CD4-positive, alpha-beta T cell treated with Interleukin-4 for 1 hour (primary cell): ENCODE measurements around the gene AMPD2.
A peak's percentile ranks its signal among the peaks of the same experiment; 100 is the strongest.

Source experiments
- DNase-seq, 2 donors: peaks; one replicate each; pipeline ENCODE4 v3.0.0-alpha.2; 2020 to 2022

AMPD2 gene

DNA sequence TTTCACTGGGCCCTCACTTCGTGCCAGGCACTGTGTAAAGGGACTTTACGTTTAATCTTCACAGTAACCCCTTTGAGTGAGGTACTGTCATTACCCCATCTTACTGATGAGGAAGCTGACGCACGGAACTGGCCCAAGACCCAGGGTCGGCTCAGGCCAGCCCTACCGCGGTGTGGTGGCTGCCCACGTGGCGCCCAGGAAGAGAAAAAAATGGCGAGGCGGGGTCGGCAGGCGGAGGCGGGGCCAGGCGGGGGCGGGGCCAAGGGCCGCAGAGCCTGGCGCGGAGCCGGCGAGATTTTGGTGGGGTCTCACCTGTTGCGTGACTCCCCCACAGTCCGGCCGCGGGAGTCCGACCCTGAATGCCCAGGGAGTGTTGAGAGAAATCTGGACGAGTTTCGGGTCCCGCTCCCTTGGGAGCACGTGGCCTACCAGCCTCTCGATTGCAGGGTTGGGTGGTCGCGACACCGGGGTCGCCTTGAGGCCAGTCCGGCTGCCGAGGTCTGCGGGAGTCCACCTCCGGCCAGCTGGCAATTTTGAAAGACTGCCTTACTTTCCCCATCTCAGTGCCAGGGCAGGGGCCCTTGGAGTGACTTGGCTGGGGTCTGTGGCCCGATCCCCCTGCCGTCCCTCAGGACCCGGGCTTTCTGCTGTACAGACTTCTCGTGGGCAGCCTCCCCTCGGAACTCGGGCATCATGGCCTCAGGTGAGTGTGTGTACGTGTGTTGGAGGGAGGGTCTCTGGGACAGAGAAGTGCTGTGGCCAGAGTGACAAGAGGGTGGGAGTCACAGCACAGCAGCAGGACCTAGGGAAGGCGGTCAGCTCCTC lies at the start of gene AMPD2, which contains the start of gene GNAT2:
AMPD2 (plus strand) TSS at position 262 of the 825 bp plus-strand sequence. CDS start 1,339 bp downstream, outside the sequence.
GNAT2 (minus strand) TSS at position 41 of the 825 bp plus-strand sequence. CDS start 6,746 bp downstream, outside the sequence.
- DNase-seq, result peak; percentile 88 to 89

GRCh38 chr1:109570414-109570813 lies 49.2 kb upstream of the AMPD2 start:
- DNase-seq, result no peak

DNA sequence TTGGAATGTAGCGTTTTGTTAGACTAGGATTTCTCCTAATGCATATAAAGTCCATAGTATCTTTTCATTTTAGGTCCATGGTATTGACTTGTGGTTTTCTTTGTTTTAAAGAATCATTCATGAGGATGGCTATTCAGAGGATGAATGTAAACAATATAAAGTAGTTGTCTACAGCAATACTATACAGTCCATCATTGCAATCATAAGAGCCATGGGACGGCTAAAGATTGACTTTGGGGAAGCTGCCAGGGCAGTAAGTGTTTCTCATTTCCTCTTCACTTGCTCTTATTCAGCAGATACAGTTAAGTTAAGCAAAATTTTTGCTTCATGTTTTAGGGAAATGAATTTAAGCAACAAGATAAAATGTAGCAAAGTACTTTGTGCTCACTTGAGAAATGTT lies 45.9 kb upstream of the AMPD2 start:
- DNase-seq, result no peak

DNA sequence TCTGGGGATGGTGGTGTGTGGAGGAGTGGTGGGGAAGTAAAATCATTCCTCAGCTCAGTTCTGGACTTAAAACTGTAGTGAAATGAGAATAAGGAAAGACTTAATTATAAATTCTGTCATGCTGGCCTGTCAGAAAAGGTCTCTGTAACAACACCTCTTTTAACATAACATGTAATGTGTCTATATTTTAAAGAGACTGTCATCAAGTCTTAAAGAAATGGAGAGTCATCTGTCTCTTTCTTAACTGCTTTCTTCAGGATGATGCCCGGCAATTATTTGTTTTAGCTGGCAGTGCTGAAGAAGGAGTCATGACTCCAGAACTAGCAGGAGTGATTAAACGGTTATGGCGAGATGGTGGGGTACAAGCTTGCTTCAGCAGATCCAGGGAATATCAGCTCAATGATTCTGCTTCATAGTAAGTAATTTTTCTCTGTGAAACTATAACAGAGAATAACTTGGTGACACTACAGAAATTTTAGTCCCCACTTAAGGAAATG lies 40.6 kb upstream of the AMPD2 start:
- no peak for DNase-seq

DNA sequence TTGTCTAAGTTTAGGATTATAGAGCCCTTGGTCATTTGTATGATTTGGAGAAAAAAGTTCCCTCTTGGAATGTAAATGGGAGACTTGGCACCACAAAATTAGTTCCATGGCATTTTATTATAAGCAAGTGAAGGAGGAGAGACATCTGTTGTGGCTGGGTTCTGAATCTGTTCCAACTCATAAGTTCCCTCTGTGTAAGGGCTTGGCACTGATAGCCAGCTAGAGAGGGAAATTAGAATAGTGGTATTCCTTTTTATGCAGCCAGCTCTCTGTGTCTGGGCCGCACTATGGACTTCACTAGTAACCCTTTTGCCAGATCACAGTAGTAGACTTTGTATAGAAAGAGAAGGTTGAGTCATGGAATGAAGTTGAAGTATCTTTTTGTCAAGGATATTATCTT lies 40.1 kb upstream of the AMPD2 start:
- DNase-seq, result no peak

GRCh38 chr1:109582021-109582420 lies 37.6 kb upstream of the AMPD2 start:
- DNase-seq, result no peak

- DNase-seq, result no peak
These were observed 34.9 kb upstream of the AMPD2 start for GRCh38 chr1:109584766-109585165.

DNA sequence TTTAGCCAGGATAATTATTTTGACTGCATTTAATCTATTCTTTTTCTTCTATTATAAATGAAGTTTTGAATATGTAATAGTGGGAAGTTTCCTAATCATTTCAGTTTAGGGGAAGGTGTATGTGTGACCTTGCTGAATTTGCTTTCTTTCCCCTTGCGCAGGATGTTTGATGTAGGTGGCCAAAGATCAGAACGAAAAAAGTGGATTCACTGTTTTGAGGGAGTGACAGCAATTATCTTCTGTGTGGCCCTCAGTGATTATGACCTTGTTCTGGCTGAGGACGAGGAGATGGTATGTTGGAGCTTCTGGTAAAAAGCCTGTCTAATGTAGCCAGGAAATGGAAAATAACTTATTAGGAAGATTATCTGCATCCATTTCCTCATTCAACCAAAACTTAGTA lies 33.6 kb upstream of the AMPD2 start:
- no peak for DNase-seq

DNA sequence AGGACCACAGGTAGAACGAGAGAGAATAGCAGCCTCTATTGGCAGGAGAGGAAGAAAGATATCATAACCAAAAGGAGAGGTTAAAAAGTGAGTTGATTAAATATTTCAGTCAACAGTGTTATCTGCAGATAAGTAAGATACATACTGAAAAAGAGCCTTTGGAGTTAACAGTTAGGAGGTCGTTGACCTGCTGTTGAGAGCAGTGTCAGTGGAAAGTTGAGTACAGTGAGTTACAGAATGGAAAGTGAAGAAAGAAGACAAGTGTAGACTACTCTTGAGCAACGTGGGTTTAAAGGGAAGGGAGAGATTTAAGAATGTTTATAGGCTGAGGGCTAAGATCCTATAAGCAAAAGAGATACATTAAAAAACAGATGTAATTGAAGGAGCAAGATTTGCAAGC lies 30.5 kb upstream of the AMPD2 start:
- no peak for DNase-seq

GRCh38 chr1:109589679-109590078 lies 30.0 kb upstream of the AMPD2 start:
- no peak for DNase-seq

GRCh38 chr1:109592916-109593315 lies 26.7 kb upstream of the AMPD2 start:
- no peak for DNase-seq

- no peak for DNase-seq
These were observed 24.1 kb upstream of the AMPD2 start for GRCh38 chr1:109595531-109595930.

- DNase-seq, result no peak
These were observed 21.5 kb upstream of the AMPD2 start for GRCh38 chr1:109598156-109598555.

DNA sequence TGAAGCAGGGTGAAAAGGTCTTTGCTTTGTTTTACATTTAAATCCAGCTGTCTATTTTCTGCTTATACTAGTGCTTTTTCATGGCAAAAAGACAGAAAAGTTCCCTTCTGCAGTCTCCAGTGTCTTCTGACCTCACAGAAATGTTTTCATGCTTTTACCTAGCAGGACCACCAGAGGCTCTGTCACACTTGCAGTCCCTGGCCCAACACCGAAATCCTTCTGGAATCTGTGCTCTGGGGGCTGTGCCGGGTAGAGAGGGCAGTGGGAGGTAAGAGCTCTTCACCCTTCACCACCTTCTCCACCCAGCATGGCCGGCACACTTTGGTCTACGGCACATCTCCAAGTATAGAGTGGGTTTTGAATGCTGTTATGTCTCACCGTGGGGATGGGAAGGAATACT lies 21.0 kb upstream of the AMPD2 start:
- DNase-seq, result no peak

DNA sequence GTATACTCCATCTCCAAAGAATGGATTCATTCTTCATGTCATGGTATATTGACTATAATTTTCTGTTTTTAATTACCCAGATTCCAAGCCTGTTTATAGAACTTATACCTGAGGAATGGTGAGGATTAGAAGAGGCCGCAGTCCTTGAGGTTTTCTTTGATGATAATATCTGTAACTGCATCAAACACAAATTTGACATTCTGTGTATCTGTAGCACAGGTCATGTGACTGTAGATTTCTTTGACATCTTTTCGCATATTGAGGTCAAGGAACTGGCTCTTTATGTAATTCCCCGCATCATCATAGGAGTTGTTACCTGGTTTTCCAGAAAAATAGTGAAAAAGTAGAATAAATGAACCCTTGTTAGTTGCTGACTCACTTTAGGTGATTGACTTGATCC lies 16.4 kb upstream of the AMPD2 start:
- peak in 1 of 2 donors; percentile 28 for DNase-seq

- DNase-seq, result no peak
These were observed 14.3 kb upstream of the AMPD2 start for GRCh38 chr1:109605381-109605780.

- no peak for DNase-seq
These were observed 9.8 kb upstream of the AMPD2 start for GRCh38 chr1:109609881-109610280.

GRCh38 chr1:109610609-109611307 lies 8.9 kb upstream of the AMPD2 start:
- no peak for DNase-seq

- DNase-seq, result no peak
These were observed 8.2 kb upstream of the AMPD2 start for GRCh38 chr1:109611308-109611990.

GRCh38 chr1:109613361-109614147 lies 6.1 kb upstream of the AMPD2 start:
- no peak for DNase-seq

DNA sequence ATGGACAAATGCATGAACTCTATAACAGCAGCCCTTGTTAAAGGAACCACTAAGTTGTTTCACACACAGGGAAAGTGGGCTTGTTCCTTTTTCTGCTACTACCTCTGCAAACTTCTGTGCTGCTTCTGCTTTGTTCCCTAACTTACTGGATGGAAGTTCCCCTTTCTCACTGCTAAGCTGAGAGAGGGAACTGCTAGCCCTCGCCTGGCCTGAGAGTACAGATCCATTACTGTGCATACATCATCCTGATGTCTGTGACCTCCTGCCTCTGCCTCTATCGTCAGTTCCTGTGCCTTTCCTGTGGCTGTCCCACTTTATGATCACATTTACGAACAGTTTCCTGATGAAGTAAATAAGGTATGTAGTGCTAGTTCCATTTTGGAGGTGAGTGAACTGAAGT lies 3.8 kb upstream of the AMPD2 start:
- DNase-seq, result peak; percentile 60 to 72

GRCh38 chr1:109616391-109616790 lies 3.2 kb upstream of the AMPD2 start:
- DNase-seq, result no peak
